ENCODE results near the gene F5.

The F5 gene

GRCh38 chr1:169530448-169530847 is 55.8 kb downstream of the F5 start:
- Histone ChIP-seq H3K4me3 (ENCODE audit: insufficient read depth in 1 of 2, low read depth in 1 of 2, low read length in 2 of 2) (no peak overlapping the region), H4K91ac (ENCODE audit: low read length) (no peak overlapping the region), H2BK12ac (ENCODE audit: low read length in 2 of 2) (no peak overlapping the region), H3K18ac (ENCODE audit: low read depth in 1 of 2, low read length in 2 of 2) (no peak overlapping the region), H3K27ac (ENCODE audit: low read length, poor library complexity, severe bottlenecking) (no peak overlapping the region), H3K4me2 (ENCODE audit: low read length, poor library complexity, severe bottlenecking) (no peak overlapping the region), H3K4me1 (ENCODE audit: control insufficient read depth, insufficient read depth, low read depth, low read length) (no peaks in the 10 kb centered on the region), H2AFZ (ENCODE audit: low read depth, low read length) (no peak overlapping the region), H3K4ac (ENCODE audit: low read depth in 1 of 2, low read length in 2 of 2) (no peak overlapping the region), H3K9ac (ENCODE audit: low read length) (no peak overlapping the region), H3K79me1 (replicated peaks; ENCODE audit: low read length, poor library complexity, severe bottlenecking) (no peaks in the 10 kb centered on the region), H4K8ac (ENCODE audit: low read length) (no peak overlapping the region), H3K14ac (ENCODE audit: low read length in 2 of 2) (no peak overlapping the region), H2BK5ac (ENCODE audit: low read depth, low read length, poor library complexity, severe bottlenecking) (no peak overlapping the region), H3K23ac (ENCODE audit: low read length in 2 of 2) (no peak overlapping the region), H3K27me3 (ENCODE audit: control insufficient read depth in 1 of 2, insufficient read depth in 1 of 2, low read length in 2 of 2) (no peaks in the 10 kb centered on the region), H3K9me3 (ENCODE audit: control insufficient read depth, low read length) (no peaks in the 10 kb centered on the region), H2BK120ac (ENCODE audit: low read depth, low read length) (no peak overlapping the region), H2BK15ac (ENCODE audit: low read depth, poor library complexity, severe bottlenecking) (no peak overlapping the region), H3K36me3 (ENCODE audit: control insufficient read depth in 1 of 2, insufficient read depth in 2 of 2, low read depth in 1 of 2, low read length in 2 of 2) (no peaks in the 10 kb centered on the region), H2AK5ac (ENCODE audit: low read length, severe bottlenecking) (no peak overlapping the region)
- WGBS, result 64% methylated on average over 3 of the region's 3 CpGs
- DNase-seq, result no peak

- Histone ChIP-seq H3K4me1 (ENCODE audit: control insufficient read depth, insufficient read depth, low read depth, low read length) (no peaks in the 10 kb centered on the region), H3K4me2 (ENCODE audit: low read length, poor library complexity, severe bottlenecking) (no peak overlapping the region), H3K9me3 (ENCODE audit: control insufficient read depth, low read length) (no peaks in the 10 kb centered on the region), H3K4me3 (ENCODE audit: insufficient read depth in 1 of 2, low read depth in 1 of 2, low read length in 2 of 2) (no peak overlapping the region), H2BK5ac (ENCODE audit: low read depth, low read length, poor library complexity, severe bottlenecking) (no peak overlapping the region), H3K79me1 (replicated peaks; ENCODE audit: low read length, poor library complexity, severe bottlenecking) (no peaks in the 10 kb centered on the region), H2BK12ac (ENCODE audit: low read length in 2 of 2) (no peak overlapping the region), H3K4ac (ENCODE audit: low read depth in 1 of 2, low read length in 2 of 2) (no peak overlapping the region), H3K36me3 (ENCODE audit: control insufficient read depth in 1 of 2, insufficient read depth in 2 of 2, low read depth in 1 of 2, low read length in 2 of 2) (no peaks in the 10 kb centered on the region), H2BK120ac (ENCODE audit: low read depth, low read length) (no peak overlapping the region), H4K8ac (ENCODE audit: low read length) (no peak overlapping the region), H3K23ac (ENCODE audit: low read length in 2 of 2) (no peak overlapping the region), H3K14ac (ENCODE audit: low read length in 2 of 2) (no peak overlapping the region), H2AK5ac (ENCODE audit: low read length, severe bottlenecking) (no peak overlapping the region), H2BK15ac (ENCODE audit: low read depth, poor library complexity, severe bottlenecking) (no peak overlapping the region), H3K9ac (ENCODE audit: low read length) (no peak overlapping the region), H3K18ac (ENCODE audit: low read depth in 1 of 2, low read length in 2 of 2) (no peak overlapping the region), H2AFZ (ENCODE audit: low read depth, low read length) (no peak overlapping the region), H3K27ac (ENCODE audit: low read length, poor library complexity, severe bottlenecking) (no peak overlapping the region), H4K91ac (ENCODE audit: low read length) (no peak overlapping the region), H3K27me3 (ENCODE audit: control insufficient read depth in 1 of 2, insufficient read depth in 1 of 2, low read length in 2 of 2) (no peaks in the 10 kb centered on the region)
- 0% methylated on average over 2 of the region's 3 CpGs for WGBS
- no peak for DNase-seq
Observed at GRCh38 chr1:169529068-169529642, 57.1 kb downstream of the F5 start.

DNA sequence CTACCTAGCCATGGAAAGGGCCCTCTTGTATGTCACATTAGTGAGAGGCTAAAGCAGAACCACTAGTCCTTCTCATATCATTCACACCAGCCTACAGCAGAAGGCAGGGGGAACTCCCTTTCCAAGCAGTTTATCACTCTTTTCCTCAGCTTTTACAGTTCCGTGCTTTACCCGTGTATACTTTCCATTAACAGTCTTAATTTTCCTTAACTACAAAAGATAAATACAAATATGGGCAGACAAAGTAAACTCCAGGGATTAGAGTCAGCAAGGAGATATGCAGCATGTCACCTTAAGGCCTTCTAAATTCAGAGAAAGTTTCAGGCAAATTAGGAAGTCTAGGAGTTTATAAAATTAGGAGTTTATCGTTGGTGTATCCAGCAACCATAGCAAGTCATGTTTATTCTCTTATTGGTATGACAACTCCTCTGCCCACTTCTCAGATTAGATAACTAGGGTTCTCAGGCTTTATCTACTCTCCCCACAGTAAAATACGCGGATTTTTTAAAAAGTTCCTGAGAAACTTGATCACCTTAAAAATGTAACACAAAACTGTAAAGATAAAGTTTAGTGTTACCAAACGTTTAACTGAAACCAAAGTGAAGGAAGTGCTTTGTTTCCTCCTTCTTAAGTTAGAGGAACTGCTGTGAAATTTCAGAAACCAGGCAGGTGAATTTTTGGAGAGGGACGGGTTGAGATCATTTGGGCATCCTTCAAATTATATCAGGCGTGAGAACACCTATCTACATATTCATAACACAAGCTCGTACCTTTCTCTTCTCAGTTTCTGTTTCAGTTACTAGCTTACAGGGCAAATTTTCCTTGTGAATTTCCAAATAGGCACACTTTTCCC is 57.8 kb downstream of the F5 start:
- Histone ChIP-seq H2BK15ac (ENCODE audit: low read depth, poor library complexity, severe bottlenecking) (no peak overlapping the region), H3K4me2 (ENCODE audit: low read length, poor library complexity, severe bottlenecking) (no peak overlapping the region), H3K4me3 (ENCODE audit: insufficient read depth in 1 of 2, low read depth in 1 of 2, low read length in 2 of 2) (no peak overlapping the region), H2AFZ (ENCODE audit: low read depth, low read length) (no peak overlapping the region), H3K79me1 (replicated peaks; ENCODE audit: low read length, poor library complexity, severe bottlenecking) (no peaks in the 10 kb centered on the region), H3K4me1 (ENCODE audit: control insufficient read depth, insufficient read depth, low read depth, low read length) (no peaks in the 10 kb centered on the region), H2BK120ac (ENCODE audit: low read depth, low read length) (no peak overlapping the region), H4K91ac (ENCODE audit: low read length) (no peak overlapping the region), H2BK12ac (ENCODE audit: low read length in 2 of 2) (no peak overlapping the region), H3K23ac (ENCODE audit: low read length in 2 of 2) (no peak overlapping the region), H3K9ac (ENCODE audit: low read length) (no peak overlapping the region), H3K36me3 (ENCODE audit: control insufficient read depth in 1 of 2, insufficient read depth in 2 of 2, low read depth in 1 of 2, low read length in 2 of 2) (no peaks in the 10 kb centered on the region), H3K27me3 (ENCODE audit: control insufficient read depth in 1 of 2, insufficient read depth in 1 of 2, low read length in 2 of 2) (no peaks in the 10 kb centered on the region), H2AK5ac (ENCODE audit: low read length, severe bottlenecking) (no peak overlapping the region), H3K4ac (ENCODE audit: low read depth in 1 of 2, low read length in 2 of 2) (no peak overlapping the region), H3K27ac (ENCODE audit: low read length, poor library complexity, severe bottlenecking) (no peak overlapping the region), H3K14ac (ENCODE audit: low read length in 2 of 2) (no peak overlapping the region), H2BK5ac (ENCODE audit: low read depth, low read length, poor library complexity, severe bottlenecking) (no peak overlapping the region), H3K18ac (ENCODE audit: low read depth in 1 of 2, low read length in 2 of 2) (no peak overlapping the region), H3K9me3 (ENCODE audit: control insufficient read depth, low read length) (no peaks in the 10 kb centered on the region), H4K8ac (ENCODE audit: low read length) (no peak overlapping the region)
- no peak for DNase-seq
- WGBS, result 62% methylated on average over 7 of the region's 9 CpGs

DNA sequence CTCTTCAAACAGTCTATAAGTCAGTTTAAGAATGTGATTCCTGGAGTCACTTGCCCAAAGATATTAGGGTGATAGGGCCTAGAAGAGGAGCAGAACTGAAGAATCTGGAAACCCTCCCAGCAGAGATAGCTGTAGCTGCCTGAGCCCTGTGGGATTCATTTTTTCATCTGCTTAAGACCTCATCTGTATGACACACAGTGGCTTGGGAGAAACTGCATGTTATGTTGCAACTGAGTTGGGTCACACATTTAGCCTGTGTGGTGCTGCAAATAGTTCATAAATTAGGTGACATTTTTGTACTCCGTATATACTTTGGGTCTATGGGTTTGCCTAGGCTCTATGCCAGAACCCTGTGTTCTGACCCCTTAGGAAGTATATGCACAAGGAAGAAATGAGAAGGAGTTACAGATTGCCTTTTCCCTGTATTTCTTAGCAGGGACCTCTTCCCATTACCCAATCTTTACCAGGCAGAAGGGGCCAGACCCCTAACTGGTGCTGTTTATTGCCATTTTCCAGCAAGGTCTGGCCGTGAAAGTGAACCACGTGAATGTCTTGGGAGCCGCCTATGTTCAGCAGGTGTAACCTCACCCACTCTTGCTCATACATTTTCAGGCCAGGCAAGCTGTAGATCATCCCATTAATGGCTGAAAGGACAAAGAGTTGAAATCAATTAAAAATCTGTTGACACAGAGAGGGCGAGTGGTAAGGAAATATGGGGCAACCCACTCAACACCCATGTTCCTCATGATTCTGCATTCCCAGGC is 58.6 kb downstream of the F5 start:
- Histone ChIP-seq H3K9ac (ENCODE audit: low read length) (no peak overlapping the region), H3K4ac (ENCODE audit: low read depth in 1 of 2, low read length in 2 of 2) (no peak overlapping the region), H3K4me1 (ENCODE audit: control insufficient read depth, insufficient read depth, low read depth, low read length) (no peaks in the 10 kb centered on the region), H2BK5ac (ENCODE audit: low read depth, low read length, poor library complexity, severe bottlenecking) (no peak overlapping the region), H3K79me1 (replicated peaks; ENCODE audit: low read length, poor library complexity, severe bottlenecking) (no peaks in the 10 kb centered on the region), H2BK15ac (ENCODE audit: low read depth, poor library complexity, severe bottlenecking) (no peak overlapping the region), H3K23ac (ENCODE audit: low read length in 2 of 2) (no peak overlapping the region), H3K27me3 (ENCODE audit: control insufficient read depth in 1 of 2, insufficient read depth in 1 of 2, low read length in 2 of 2) (no peaks in the 10 kb centered on the region), H3K27ac (ENCODE audit: low read length, poor library complexity, severe bottlenecking) (no peak overlapping the region), H2BK120ac (ENCODE audit: low read depth, low read length) (no peak overlapping the region), H3K18ac (ENCODE audit: low read depth in 1 of 2, low read length in 2 of 2) (no peak overlapping the region), H3K9me3 (ENCODE audit: control insufficient read depth, low read length) (no peaks in the 10 kb centered on the region), H2BK12ac (ENCODE audit: low read length in 2 of 2) (no peak overlapping the region), H2AK5ac (ENCODE audit: low read length, severe bottlenecking) (no peak overlapping the region), H3K4me2 (ENCODE audit: low read length, poor library complexity, severe bottlenecking) (no peak overlapping the region), H3K14ac (ENCODE audit: low read length in 2 of 2) (no peak overlapping the region), H3K4me3 (ENCODE audit: insufficient read depth in 1 of 2, low read depth in 1 of 2, low read length in 2 of 2) (no peak overlapping the region), H3K36me3 (ENCODE audit: control insufficient read depth in 1 of 2, insufficient read depth in 2 of 2, low read depth in 1 of 2, low read length in 2 of 2) (no peaks in the 10 kb centered on the region), H2AFZ (ENCODE audit: low read depth, low read length) (no peak overlapping the region), H4K8ac (ENCODE audit: low read length) (no peak overlapping the region), H4K91ac (ENCODE audit: low read length) (no peak overlapping the region)
- WGBS, result over 99% methylated on average over 5 of the region's 5 CpGs
- DNase-seq, result peak; percentile 36
